Measurements from ENCODE around the gene BTNL2.

- no peak for TF ChIP-seq CTCF (IDR thresholded peaks at IDR 0.05; ENCODE audit: poor library complexity)
- TF ChIP-seq EZH2 (IDR thresholded peaks at IDR 0.05; ENCODE audit: borderline replicate concordance), result no peak
- no peak for TF ChIP-seq EZH2phosphoT487 (IDR thresholded peaks at IDR 0.05; ENCODE audit: low read depth, severe bottlenecking, unreplicated experiment)
Observed at GRCh38 chr6:32391505-32391904, 15.5 kb downstream of the BTNL2 start.

All from hepatocyte (in vitro differentiated cells).